ENCODE results near the gene WFDC6.
"Not testable (repeated sequence)": the region's sequence is repeated elsewhere in the genome, so short reads cannot be mapped to it uniquely, and the experiment has no call there.

The WFDC6 gene

DNA sequence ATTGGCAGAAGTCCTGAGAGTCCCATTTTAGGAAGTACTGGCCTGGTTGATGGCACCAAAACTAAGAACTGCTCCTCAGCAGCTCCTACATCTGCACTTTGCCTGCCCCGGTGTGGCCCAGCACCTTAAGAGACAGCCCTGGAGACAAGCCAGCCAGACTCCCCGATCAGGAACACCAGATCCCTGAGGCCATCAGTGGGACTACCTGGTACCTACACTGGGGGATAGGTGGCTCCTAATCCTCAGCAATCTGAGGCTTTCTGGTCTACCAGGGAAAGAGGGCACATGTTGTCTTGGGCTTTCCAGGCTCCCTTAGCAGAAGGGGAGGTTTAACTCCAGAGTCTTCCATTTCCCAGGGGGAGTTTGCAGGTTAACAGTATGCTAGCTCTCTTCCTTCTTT is at the start of gene WFDC6:
WFDC6 (minus strand) TSS at position 101 of the 400 bp plus-strand sequence; CDS start at position 26, 75 bp downstream.
- no peak for DNase-seq (ENCODE audit: extremely low read depth in 1 of 2, low read depth in 1 of 2)

DNA sequence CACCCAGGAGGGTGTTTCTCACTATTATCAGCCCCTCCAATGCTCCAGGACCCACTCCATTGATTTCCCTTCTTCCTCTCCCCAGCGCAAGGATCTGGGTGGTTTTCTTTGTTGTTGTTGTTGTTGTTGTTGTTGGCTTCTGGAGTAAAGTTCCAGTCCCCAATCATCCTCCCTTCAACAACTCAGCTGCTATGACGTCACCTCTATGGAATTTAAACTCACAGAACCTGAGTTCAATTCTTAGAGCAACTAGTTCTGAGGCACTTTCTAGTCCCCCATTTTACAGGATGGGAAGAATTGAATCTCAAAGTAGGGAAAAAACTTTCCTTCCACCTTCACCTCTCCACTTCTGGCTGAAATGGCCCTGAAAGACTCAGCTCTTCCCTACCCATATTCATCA is 49.5 kb upstream of the WFDC6 start:
- no peak for DNase-seq (ENCODE audit: extremely low read depth in 1 of 2, low read depth in 1 of 2)

GRCh38 chr20:45585986-45586385 is 46.7 kb upstream of the WFDC6 start:
- not testable (repeated sequence) for DNase-seq (ENCODE audit: extremely low read depth in 1 of 2, low read depth in 1 of 2)

- not testable (repeated sequence) for DNase-seq (ENCODE audit: extremely low read depth in 1 of 2, low read depth in 1 of 2)
Measured at GRCh38 chr20:45584294-45584693, 45.0 kb upstream of the WFDC6 start.

DNA sequence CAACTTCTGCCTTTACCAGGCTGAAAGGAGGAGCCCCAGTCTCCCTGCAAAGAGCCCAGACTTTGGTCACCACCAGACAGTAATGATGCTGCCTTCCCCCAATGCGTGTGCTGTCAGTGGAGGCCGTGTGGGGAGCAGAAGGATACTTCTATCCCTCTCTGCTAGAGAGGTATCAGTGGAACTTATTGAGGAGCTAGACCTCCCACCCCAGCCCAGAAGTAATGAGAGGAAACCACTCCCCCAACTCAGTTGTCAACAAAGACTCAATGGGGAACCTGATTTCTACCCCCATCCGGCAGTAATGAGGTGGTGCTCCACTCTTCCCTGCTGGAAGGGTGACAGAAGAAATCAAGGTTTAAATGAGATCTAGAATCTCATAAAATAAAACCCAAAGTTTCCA is 44.2 kb upstream of the WFDC6 start:
- DNase-seq (ENCODE audit: extremely low read depth in 1 of 2, low read depth in 1 of 2), result no peak

DNA sequence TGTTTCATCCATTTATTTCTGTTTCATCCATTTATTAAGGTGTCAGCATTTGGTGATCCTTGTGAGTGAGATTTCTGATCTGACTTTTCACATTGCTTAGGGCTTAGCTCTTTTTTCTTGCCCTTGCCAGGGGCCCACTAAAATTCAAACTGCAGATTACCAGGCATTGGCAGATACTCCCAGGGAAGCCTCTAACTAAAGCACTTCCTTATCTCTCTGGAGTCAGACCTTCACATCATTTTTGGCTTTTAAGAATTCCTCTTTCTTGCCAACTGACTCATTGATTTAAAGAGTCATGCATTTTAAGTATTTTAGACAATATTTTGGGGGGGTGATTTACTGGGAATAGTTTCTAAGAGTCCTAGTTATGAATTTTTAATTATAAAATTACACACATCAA is 42.4 kb upstream of the WFDC6 start:
- no peak for DNase-seq (ENCODE audit: extremely low read depth in 1 of 2, low read depth in 1 of 2)

DNA sequence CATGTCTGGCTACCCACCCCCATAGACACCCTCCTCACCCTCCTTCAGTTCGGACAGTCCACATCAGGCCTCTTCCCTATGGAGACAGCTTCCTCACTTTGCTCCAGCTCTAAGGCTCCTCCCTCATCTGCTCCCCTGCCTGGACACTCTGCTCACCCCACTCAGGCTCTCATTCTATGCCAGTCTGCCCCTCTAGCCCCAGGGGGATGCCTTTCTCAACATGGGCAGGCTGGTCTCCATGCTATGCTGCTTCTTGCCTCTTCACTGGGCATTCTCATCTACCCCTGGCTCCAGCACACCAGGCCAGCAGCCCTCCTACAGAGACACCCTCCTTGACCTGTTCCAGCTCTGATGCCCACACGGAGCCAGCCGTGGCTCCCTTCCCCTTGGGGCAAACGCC is 39.9 kb upstream of the WFDC6 start, which contains the start of gene WFDC8:
WFDC8 (minus strand) TSS at position 101 of the 400 bp plus-strand sequence; CDS start at position 64, 37 bp downstream.
- no peak for DNase-seq (ENCODE audit: extremely low read depth in 1 of 2, low read depth in 1 of 2)

GRCh38 chr20:45578231-45578630 is 38.9 kb upstream of the WFDC6 start:
- DNase-seq (ENCODE audit: extremely low read depth in 1 of 2, low read depth in 1 of 2), result no peak

- DNase-seq (ENCODE audit: extremely low read depth in 1 of 2, low read depth in 1 of 2), result no peak
Measured at GRCh38 chr20:45576995-45577394, 37.7 kb upstream of the WFDC6 start.

GRCh38 chr20:45575931-45576330 is 36.6 kb upstream of the WFDC6 start:
- DNase-seq (ENCODE audit: extremely low read depth in 1 of 2, low read depth in 1 of 2), result no peak

DNA sequence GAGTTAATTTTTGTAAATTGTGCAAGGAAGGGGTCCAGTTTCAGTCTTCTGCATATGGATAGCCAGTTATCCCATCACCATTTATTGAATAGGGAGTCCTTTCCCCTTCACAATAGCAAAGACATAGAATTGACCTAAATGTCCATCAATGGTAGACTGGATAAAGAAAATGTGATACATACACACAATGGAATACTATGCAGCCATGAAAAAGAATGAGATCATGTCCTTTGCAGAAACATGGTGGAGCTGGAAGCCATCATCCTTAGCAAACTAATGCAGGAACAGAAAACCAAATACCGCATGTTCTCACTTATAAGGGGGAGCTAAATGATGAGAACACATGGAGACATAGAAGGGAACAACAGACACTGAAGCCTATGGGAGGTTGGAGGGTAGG is 30.4 kb upstream of the WFDC6 start:
- not testable (repeated sequence) for DNase-seq (ENCODE audit: extremely low read depth in 1 of 2, low read depth in 1 of 2)

GRCh38 chr20:45564760-45565276 is 25.5 kb upstream of the WFDC6 start:
- no peak for DNase-seq (ENCODE audit: extremely low read depth in 1 of 2, low read depth in 1 of 2)

DNA sequence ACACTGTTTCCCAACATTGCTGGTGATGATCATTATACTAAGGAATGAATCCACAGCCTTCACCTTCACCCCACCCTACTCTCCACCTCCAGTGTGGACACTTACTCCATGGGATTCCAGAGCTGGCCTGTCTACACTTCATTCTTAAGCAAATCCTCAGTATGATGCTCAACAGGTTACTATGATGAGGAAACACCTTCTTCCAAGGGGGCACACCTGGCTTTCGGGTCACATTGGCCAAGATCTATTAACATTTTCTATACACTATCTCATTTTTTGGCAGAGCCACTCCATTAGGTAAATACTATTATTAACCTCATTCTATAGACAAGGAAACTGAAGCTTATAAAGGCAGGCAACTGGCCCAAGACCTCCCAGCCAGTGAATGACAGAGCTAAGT is 15.9 kb upstream of the WFDC6 start:
- DNase-seq (ENCODE audit: extremely low read depth in 1 of 2, low read depth in 1 of 2), result no peak

DNA sequence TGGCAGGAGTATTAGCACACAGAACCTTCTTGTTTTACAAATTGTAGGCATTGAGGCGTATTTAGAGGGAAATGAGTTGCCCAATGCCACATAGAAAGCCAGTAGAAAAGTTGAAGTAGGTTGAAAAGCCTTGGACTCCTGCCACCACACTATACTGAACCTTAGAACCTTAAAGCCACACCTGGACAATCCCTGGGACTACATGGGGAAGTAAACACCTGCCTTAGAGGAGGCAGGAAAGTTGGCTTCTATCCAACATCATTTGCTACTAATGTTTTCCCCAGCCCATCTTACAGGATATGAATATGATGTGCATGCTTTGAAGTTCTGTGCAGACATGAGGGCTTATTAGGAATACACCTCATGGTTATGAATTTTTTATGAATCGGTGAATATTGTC is 13.2 kb upstream of the WFDC6 start:
- DNase-seq (ENCODE audit: extremely low read depth in 1 of 2, low read depth in 1 of 2), result no peak

DNA sequence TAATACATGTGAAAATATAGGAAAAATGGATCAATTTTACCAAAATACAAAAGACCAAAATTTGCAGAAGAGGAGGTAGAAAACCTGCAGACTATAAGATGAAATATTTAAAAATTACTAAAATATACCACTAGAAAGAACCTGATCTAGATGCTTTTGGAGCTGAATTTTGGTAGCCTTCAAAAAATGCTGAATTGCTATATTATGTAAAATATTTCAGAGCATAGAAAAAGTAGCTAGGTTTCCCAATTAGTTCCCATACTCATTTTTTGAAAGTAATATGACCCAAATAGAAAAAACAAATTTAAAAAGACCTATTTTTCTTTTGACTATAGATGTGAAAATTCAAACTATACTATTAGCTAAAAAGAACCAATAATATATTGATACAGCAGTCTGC is 11.5 kb upstream of the WFDC6 start:
- DNase-seq (ENCODE audit: extremely low read depth in 1 of 2, low read depth in 1 of 2), result no peak

DNA sequence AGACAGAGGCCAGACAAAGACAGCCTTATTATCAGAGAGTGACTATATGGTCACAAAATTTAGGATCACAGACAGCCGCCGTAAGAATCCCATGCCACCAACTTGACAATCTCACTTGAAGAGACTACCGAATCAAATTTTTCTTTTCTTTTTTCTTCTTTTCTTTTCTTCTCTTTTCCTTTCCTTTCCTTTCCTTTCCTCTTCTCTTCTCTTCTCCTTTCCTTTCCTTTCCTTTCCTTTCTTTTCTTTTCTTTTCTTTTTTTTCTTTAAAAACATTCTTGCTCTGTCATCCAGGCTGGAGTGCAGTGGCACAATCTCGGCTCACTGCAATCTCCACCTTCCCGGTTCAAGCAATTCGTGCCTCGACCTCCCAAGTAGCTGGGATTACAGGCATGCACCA is 9.1 kb upstream of the WFDC6 start:
- DNase-seq (ENCODE audit: extremely low read depth in 1 of 2, low read depth in 1 of 2), result no peak

DNA sequence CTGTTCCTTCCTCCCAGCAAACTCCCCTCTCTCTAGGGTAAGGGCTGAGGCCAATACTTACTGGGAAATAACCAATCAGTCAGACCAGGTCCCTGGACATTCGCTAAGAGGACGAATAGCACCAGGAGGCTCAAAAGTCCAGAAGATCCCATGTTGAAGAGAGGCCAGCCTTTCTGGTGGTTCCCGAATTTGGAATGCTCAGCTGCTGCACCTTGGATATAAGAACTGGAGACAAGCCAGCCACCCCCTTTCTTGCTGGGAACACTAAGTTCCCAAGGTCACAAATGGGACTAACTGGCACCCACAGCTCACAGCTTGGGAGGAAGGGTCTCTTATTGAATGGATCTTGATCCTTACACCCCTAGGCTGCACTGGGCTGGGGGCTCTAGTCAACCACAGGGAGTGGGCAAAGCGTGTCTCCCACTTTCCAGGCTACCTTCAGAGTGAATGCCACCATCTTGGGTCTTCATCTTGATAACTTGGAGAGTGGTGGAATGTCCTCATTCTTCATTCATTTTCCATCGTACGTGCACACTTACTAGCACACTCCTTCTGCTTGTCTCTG is 8.0 kb upstream of the WFDC6 start, which contains the start of gene EPPIN:
EPPIN (minus strand) TSS at position 196 of the 565 bp plus-strand sequence; CDS start at position 152, 44 bp downstream.
- DNase-seq (ENCODE audit: extremely low read depth in 1 of 2, low read depth in 1 of 2), result no peak

DNA sequence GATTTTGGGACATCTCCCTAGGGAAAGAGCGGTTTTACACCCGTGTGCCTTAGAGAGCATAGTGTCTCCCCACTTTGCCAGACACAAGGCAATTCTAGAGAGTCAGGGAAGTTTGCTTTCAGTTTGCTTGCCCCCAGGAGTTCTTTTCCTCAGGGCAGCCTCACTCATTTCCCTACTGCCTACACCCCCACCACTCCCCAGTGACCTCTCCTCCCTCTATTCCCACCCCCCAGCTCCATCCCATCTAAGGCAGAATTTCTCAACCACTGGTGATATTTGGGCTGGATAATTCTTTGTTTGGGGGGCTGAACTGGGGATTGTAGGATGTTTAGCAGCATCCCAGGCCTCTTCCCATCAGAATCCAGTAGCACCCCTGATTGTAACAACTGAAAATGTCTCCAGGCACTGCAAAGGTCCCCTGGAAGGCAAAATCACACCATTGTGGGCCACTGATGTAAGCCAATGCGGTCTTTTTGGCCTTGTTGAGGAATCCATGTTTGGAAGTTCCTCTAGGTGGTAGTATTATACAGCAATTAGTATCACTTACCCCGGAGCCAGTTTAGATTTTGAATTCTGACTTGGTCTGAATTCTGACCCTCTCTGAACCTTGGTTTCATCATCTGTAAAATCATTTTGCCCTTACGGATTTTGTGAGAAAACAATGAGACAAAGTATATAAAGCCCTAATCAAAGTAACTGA is 6.6 kb upstream of the WFDC6 start:
- no peak for DNase-seq (ENCODE audit: extremely low read depth in 1 of 2, low read depth in 1 of 2)

DNA sequence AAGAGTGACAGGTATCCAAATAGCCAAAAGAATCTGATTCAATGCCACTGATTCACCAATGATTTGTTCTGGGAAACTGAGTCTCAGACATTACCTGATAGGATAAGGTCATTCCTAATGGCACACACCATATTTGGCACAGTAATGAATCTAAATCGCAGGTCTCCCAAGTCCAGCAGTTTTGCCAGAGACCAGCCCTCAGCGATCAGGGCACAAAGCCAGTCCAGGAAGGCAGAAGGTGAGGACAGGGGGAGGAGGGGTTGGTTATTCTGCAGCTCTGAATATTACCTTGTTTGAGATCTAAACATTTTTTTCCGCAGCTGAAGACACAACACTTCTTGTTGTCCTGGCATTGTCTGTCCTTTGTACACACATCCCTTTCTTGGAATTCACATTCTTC is 6.1 kb upstream of the WFDC6 start:
- DNase-seq (ENCODE audit: extremely low read depth in 1 of 2, low read depth in 1 of 2), result no peak

DNA sequence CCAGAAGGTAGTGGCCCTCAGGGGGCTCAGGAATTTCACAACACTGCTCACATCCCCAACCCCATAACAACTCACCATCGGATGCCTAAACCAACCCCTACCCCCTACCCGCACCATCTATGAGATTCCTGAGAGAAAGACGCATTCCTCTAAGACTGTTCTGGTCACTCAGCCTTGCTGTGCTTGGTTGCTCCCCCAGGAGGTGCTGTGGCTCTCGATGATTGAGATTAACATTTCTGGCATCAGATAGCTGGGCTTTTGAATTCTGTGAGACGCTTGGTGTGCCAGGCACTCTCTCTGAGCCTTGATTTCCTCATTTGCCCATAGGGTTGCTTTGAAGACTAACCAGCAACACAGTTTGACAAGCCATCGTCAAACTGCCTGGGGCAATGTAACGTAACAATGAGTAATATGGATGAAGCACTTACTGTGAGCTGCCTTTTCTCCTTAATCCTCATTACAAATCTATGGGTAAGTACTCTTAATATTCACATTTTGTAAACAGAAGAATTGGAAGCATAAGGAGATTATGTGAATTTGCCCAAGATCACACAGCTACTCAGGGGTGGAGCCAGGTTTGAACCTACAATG is 978 bp downstream of the WFDC6 start:
- no peak for DNase-seq (ENCODE audit: extremely low read depth in 1 of 2, low read depth in 1 of 2)

- no peak for DNase-seq (ENCODE audit: extremely low read depth in 1 of 2, low read depth in 1 of 2)
Measured at GRCh38 chr20:45527294-45527693, 12.0 kb downstream of the WFDC6 start.

DNA sequence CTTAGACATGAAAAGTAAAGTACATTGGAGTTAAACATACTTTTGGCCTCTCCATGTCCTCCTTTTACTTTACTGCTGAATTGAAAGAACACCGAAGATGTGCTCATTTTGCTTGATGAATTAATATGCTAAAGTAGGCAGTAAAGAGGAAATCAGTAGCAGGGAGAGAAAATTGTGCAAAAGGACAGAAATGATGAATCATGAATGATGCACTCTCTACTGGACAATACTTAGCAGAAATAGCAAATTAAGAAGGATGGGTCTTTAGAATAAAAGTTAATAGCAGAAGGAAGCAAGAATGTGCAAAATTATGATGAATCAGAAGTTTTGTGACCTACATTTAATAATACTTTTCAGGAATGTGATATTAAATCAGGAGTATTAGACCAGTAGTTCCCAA is 15.5 kb downstream of the WFDC6 start:
- DNase-seq (ENCODE audit: extremely low read depth in 1 of 2, low read depth in 1 of 2), result no peak

Measured in stimulated activated CD8-positive, alpha-beta memory T cell treated with anti-CD3 and anti-CD28 coated beads, Interleukin-7, amount 100 ng/mL, for 48 hours (primary cell).